ENCODE results near the gene LTA4H.

Gene LTA4H

DNA sequence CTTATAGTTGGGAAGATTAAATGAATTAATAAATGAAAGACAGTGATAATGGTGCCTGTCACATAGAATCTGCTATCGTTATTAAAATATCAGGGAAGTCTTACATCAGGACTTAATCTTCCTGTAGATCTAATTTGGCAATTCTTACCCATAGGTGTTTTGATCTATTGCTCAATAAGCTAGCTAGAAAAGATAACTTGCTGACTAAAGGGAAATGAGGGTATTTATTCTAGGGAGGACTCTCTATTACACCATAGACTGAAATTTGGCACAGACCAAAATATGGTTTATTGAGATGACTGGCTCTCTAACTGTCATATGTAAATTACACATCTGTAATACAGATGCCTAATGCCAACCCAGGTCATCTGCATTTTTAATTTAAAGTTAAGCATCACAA, 50.7 kb downstream of the LTA4H start:
- Histone ChIP-seq H3K79me2 (no peaks in the 10 kb centered on the region), H3K4me3 (ENCODE audit: low read depth, low read length) (no peak overlapping the region), H3K4me1 (no peaks in the 10 kb centered on the region), H3K9me3 (ENCODE audit: control insufficient read depth, low read length) (no peaks in the 10 kb centered on the region), H3K9ac (no peak overlapping the region), H3K27ac (no peak overlapping the region), H2AFZ (no peak overlapping the region), H3K36me3 (ENCODE audit: control insufficient read depth, insufficient read depth, low read length) (no peaks in the 10 kb centered on the region), H3K4me2 (ENCODE audit: low read length) (no peak overlapping the region), H3K27me3 (ENCODE audit: control insufficient read depth, insufficient read depth, low read length) (no peaks in the 10 kb centered on the region)
- TF ChIP-seq, protein P1, sequence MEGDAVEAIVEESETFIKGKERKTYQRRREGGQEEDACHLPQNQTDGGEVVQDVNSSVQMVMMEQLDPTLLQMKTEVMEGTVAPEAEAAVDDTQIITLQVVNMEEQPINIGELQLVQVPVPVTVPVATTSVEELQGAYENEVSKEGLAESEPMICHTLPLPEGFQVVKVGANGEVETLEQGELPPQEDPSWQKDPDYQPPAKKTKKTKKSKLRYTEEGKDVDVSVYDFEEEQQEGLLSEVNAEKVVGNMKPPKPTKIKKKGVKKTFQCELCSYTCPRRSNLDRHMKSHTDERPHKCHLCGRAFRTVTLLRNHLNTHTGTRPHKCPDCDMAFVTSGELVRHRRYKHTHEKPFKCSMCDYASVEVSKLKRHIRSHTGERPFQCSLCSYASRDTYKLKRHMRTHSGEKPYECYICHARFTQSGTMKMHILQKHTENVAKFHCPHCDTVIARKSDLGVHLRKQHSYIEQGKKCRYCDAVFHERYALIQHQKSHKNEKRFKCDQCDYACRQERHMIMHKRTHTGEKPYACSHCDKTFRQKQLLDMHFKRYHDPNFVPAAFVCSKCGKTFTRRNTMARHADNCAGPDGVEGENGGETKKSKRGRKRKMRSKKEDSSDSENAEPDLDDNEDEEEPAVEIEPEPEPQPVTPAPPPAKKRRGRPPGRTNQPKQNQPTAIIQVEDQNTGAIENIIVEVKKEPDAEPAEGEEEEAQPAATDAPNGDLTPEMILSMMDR (IDR thresholded peaks at IDR 0.05): no peak

DNA sequence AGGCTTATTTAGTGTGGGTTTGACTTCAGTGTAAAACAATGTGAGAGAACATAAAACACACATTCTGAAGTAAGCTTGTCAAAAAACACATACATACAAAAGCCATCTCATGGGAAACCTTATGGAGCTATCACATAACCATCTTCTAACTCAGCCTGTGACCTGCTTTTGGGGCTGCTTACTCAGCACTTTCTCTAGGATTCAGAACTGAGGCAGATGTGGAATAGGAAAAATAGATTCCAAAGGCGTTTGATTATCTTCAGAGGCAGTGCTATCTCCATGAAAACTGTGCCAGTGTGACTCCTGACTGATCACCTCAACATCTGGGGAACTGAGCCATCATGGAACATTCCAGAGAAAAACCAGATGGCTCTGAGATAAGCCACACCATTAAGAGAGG, 52.8 kb downstream of the LTA4H start:
- no peak overlapping the region for H3K9ac ChIP-seq
- H3K4me3 ChIP-seq (ENCODE audit: low read depth, low read length): no peak overlapping the region
- no peak overlapping the region for H3K27ac ChIP-seq
- TF ChIP-seq, protein P1 (IDR thresholded peaks at IDR 0.05): no peak
- no peak overlapping the region for H2AFZ ChIP-seq
- H3K36me3 ChIP-seq (ENCODE audit: control insufficient read depth, insufficient read depth, low read length): no peaks in the 10 kb centered on the region
- no peaks in the 10 kb centered on the region for H3K4me1 ChIP-seq
- no peak overlapping the region for H3K4me2 ChIP-seq (ENCODE audit: low read length)
- H3K27me3 ChIP-seq (ENCODE audit: control insufficient read depth, insufficient read depth, low read length): no peaks in the 10 kb centered on the region
- H3K79me2 ChIP-seq: no peaks in the 10 kb centered on the region
- no peaks in the 10 kb centered on the region for H3K9me3 ChIP-seq (ENCODE audit: control insufficient read depth, low read length)

DNA sequence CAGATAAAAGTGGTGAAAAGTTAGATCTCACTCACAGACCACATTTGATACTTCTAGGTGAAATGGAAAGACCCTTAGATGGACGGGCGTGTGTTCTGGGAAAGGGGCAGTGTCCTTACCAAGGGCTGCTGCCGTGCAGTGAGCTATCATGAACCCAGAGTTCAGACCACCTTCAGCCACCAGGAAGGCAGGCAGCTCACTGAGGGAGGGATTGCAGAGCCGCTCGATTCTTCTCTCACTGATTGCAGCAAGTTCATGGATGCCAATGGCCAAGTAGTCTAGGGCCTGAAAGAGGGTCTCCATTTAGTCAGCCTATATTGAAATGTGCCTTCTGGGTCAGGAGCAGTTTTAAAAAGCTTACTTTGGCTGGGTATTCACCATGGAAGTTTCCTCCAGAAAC, 55.0 kb downstream of the LTA4H start:
- H3K4me1 ChIP-seq: no peaks in the 10 kb centered on the region
- no peak overlapping the region for H3K9ac ChIP-seq
- H3K4me3 ChIP-seq (ENCODE audit: low read depth, low read length): no peak overlapping the region
- H3K9me3 ChIP-seq (ENCODE audit: control insufficient read depth, low read length): no peaks in the 10 kb centered on the region
- H3K79me2 ChIP-seq: no peaks in the 10 kb centered on the region
- TF ChIP-seq, protein P1 (IDR thresholded peaks at IDR 0.05): no peak
- no peak overlapping the region for H3K27ac ChIP-seq
- no peaks in the 10 kb centered on the region for H3K36me3 ChIP-seq (ENCODE audit: control insufficient read depth, insufficient read depth, low read length)
- no peak overlapping the region for H2AFZ ChIP-seq
- no peaks in the 10 kb centered on the region for H3K27me3 ChIP-seq (ENCODE audit: control insufficient read depth, insufficient read depth, low read length)
- H3K4me2 ChIP-seq (ENCODE audit: low read length): no peak overlapping the region

DNA sequence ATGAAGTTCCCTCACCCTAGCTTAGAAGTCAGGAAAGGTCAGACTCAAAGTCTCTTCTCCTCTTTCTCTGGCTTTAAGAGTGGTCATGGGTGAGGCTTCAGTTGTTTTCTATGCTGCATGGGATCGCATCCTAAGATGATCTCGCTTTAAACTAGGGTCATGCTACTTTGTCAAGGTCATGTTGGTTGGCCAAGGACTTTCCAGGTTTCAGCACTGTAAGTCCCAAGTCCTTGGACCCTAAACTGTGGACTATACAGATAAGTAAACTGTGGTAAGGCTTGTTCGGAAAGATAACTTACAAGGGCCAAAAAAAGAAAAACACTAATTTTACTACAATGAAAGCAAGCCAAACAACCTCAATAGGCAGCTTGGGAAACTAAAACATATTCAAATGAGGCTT, 56.6 kb downstream of the LTA4H start:
- Histone ChIP-seq H3K4me1 (no peaks in the 10 kb centered on the region), H3K79me2 (no peaks in the 10 kb centered on the region), H3K36me3 (ENCODE audit: control insufficient read depth, insufficient read depth, low read length) (no peaks in the 10 kb centered on the region), H3K27me3 (ENCODE audit: control insufficient read depth, insufficient read depth, low read length) (no peaks in the 10 kb centered on the region), H3K4me3 (ENCODE audit: low read depth, low read length) (no peak overlapping the region), H2AFZ (no peak overlapping the region), H3K9me3 (ENCODE audit: control insufficient read depth, low read length) (no peaks in the 10 kb centered on the region), H3K4me2 (ENCODE audit: low read length) (no peak overlapping the region), H3K27ac (no peak overlapping the region), H3K9ac (no peak overlapping the region)
- TF ChIP-seq, protein P1 (IDR thresholded peaks at IDR 0.05): no peak

DNA sequence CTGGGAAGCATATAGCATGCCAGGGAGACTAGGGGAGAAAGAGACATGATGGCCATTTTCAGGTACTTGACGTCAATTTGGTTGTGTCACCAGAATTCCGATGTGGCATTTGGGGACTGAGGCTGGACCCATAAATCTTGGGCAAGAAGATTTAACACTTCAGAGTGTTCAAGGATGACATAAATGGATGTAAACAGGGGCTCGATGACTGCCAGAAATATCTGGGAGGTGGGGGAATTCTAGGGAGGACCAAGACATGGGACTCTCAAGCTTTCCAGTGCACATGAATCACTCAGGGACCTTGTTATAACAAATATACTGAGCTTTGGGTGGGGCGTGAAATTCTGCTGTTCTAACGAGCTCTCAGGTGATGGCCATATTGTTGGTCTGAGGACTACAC, 57.0 kb downstream of the LTA4H start:
- H3K27ac ChIP-seq: no peak overlapping the region
- no peaks in the 10 kb centered on the region for H3K36me3 ChIP-seq (ENCODE audit: control insufficient read depth, insufficient read depth, low read length)
- H3K9ac ChIP-seq: no peak overlapping the region
- no peaks in the 10 kb centered on the region for H3K79me2 ChIP-seq
- no peaks in the 10 kb centered on the region for H3K27me3 ChIP-seq (ENCODE audit: control insufficient read depth, insufficient read depth, low read length)
- TF ChIP-seq, protein P1 (IDR thresholded peaks at IDR 0.05): no peak
- H3K9me3 ChIP-seq (ENCODE audit: control insufficient read depth, low read length): no peaks in the 10 kb centered on the region
- no peak overlapping the region for H2AFZ ChIP-seq
- no peaks in the 10 kb centered on the region for H3K4me1 ChIP-seq
- H3K4me2 ChIP-seq (ENCODE audit: low read length): no peak overlapping the region
- no peak overlapping the region for H3K4me3 ChIP-seq (ENCODE audit: low read depth, low read length)
